HG02981 (cell line): ENCODE measurements around the gene PRPF39.
"Not testable (repeated sequence)": the region's sequence is repeated elsewhere in the genome, so short reads cannot be mapped to it uniquely, and the experiment has no call there.

Experiments used
- ATAC-seq: cut with Tn5 transposase; IDR thresholded peaks from one replicate; pipeline ENCODE4 v1.9.1; 2021; ENCODE audit warnings: mild to moderate bottlenecking, moderate library complexity; ENCODE audit not compliant: unreplicated experiment

PRPF39 gene

DNA sequence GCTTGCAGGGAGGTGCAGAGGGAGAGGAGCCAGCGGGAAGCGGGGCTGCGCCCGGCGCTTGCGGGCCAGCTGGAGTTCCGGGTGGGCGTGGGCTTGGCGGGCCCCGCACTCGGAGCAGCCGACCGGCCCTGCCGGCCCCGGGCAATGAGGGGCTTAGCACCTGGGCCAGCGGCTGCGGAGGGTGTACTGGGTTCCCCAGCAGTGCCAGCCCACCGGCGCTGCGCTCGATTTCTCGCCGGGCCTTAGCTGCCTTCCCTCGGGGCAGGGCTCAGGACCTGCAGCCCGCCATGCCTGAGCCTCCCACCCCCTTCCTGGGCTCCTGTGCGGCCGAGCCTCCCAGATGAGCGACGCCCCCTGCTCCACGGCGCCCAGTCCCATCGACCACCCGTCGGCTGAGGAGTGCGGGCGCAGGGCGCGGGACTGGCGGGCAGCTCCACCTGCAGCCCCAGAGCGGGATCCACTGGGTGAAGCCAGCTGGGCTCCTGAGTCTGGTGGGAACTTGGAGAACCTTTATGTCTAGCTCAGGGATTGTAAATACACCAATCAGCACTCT, 3.4 kb upstream of the PRPF39 start:
- ATAC-seq = not testable (repeated sequence)

DNA sequence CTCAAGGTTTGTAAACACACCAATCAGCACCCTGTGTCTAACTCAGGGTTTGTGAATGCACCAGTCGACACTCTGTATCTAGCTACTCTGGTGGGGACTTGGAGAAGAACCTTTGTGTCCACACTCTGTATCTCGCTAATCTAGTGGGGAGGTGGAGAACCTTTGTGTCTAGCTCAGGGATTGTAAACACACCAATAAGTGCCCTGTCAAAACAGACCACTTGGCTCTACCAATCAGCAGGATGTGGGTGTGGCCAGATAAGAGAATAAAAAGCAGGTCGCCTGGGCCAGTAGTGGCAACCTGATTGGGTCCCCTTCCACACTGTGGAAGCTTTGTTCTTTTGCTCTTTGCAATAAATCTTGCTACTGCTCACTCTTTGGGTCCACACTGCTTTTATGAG, 2.8 kb upstream of the PRPF39 start:
- not testable (repeated sequence) for ATAC-seq

DNA sequence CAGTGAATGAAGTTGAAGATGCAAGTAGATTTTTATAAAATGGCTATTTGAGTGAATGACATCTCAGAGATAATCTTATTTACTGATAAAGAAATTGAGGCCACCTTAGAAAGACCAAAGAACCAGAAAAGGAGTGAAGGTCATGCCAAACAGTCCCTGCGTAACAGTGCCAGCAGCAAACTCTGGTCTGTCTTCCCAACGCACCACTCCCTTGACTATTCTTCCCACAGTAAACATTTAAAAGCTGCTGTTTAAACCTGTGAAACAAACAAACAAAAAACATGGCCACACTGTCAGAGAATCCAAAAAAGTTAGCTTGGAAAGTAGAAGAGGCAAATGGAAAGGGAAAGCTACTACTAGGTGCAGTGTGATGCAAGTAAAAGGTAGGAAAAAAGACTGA, 1.5 kb upstream of the PRPF39 start:
- ATAC-seq = no peak

DNA sequence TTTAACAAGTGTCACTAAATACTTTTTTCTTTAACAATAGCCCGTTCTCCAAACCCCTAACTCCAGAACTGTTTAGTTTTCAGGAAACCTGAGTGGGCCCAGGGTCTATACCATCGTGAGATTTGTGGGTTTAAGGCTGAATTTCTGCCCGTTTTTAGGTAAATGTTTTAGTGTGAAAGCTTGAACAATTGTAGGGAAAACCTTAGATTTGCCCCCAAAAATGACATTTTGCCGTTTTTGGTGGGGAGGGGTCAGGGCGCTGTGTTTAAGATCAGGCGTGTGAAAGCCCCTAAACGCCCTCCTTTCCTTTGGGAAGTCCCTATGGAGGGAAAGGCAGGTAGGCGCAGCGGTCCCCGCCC, 320 bp upstream of the PRPF39 start:
- no peak for ATAC-seq

GRCh38 chr14:45084946-45085346, 1.0 kb downstream of the PRPF39 start:
- no peak for ATAC-seq

GRCh38 chr14:45089813-45090212, 5.9 kb downstream of the PRPF39 start:
- no peak for ATAC-seq

GRCh38 chr14:45091710-45092109, 7.8 kb downstream of the PRPF39 start:
- ATAC-seq = no peak

DNA sequence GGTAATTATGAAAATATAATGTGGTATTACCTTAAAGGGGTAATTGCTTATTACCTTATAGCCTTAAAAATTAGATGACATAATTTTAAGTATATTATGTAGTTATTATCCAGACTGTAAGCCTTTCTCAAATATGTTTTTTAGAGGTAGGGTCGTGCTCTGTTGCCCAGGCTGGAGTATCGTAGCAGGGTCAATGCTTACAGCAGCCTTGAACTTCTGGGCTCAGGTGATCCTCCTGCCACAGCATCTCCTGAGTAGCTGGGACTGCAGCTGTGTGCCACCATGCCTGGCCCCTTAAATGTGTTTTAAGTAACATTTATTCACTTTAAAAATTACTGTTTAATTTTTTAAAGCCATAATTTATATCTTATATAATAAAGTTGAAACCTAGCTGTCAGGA, 10.4 kb downstream of the PRPF39 start:
- ATAC-seq = no peak

- no peak for ATAC-seq
These were observed 11.2 kb downstream of the PRPF39 start for GRCh38 chr14:45095143-45095542.

DNA sequence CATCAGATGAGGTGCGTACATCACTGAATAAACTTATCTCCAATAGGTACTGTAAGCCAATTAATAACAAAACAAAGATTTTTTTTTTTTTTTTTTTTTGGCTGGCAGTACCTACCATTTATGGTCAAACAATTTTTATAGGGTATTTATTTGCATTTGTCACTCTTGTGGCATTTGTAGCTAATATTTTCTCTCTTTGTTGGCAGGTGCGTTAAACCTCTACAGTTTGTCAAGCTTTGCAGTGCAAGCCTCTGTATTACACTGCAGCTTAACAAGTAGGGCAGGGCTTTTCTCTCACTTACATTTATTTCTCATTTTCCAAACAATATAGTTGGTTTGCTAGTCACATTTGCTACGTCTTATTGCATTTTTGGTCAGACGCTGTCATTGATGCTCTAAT, 12.3 kb downstream of the PRPF39 start:
- no peak for ATAC-seq

GRCh38 chr14:45103806-45104205, 19.9 kb downstream of the PRPF39 start:
- ATAC-seq = no peak

GRCh38 chr14:45104561-45104960, 20.6 kb downstream of the PRPF39 start:
- no peak for ATAC-seq

DNA sequence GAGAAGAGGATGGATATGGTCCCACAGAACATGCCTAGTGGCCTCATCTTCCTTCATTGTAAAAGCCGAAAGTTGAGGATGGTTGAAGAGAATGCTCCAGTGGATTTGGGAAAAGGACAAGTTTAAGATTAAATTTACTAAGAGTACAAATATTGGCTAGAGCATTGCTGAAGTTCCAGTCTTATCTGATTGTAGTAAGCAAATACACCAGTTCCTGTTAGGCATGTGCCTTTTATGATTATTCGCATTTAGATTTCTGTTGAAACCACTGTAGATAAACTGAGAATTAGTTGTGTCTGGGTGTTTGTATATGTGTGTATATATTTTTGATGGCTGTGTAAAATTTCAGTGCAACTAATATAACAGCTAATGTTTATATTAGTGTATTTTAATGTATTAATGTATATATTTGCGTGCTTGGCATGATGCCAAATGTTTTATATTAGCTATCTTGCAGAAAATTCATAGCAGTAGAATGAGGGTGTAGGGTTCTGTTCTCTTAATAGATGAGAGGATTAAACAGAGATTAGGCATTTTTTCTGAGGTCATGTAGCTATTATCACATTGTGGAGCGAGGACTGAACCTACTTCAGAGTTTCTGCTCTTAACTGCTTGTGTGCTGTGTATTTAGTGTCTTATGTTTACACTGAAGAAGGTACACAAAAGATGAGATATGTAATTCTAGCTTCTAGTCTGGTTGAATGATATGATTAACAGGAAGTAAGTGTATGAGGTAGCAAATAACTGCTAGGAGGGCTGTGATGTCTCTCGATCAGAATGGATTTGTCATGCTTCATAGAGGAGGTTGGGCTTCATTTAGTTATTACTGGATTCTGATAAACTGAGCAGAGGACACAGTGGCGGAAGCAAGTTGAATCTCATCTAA, 29.2 kb downstream of the PRPF39 start:
- no peak for ATAC-seq

DNA sequence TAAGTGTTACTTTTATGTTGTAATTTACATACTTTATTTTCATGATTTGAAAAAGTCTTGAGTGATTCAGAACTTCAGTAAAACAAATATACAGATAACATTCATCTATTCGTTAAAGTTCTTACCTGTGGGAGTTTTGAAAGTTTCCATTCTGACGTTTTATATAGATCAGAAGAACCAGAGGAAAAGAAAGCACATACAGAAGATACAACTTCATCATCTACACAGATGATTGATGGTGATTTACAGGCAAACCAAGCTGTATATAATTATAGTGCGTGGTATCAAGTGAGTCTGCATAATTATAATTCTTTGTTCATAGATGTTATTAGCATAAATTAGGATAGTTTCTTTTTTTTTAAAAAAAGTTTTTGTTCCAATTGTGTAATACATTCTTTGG, 30.4 kb downstream of the PRPF39 start:
- no peak for ATAC-seq

GRCh38 chr14:45118594-45118993, 34.7 kb downstream of the PRPF39 start:
- no peak for ATAC-seq

GRCh38 chr14:45120096-45120495, 36.2 kb downstream of the PRPF39 start:
- no peak for ATAC-seq

- ATAC-seq = no peak
These were observed 39.4 kb downstream of the PRPF39 start for GRCh38 chr14:45123271-45123670.

DNA sequence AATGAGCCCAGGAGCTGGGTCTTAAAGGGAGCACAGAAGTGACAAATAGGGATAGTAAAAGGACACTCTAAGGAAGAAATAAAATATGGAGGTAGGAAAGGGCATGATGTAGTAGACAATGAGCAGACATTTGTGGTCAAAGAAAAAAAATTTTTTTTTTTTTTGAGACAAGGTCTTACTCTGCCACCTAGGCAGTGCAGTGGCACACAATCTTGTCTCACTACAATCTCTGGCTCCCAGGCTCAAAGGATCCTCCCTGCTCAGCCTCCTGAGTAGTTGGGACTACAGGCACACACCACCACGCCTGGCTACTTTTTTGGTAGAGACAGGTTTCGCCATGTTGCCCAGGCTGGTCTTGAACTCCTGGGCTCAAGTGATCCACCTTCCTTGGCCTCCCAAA, 41.8 kb downstream of the PRPF39 start:
- no peak for ATAC-seq

DNA sequence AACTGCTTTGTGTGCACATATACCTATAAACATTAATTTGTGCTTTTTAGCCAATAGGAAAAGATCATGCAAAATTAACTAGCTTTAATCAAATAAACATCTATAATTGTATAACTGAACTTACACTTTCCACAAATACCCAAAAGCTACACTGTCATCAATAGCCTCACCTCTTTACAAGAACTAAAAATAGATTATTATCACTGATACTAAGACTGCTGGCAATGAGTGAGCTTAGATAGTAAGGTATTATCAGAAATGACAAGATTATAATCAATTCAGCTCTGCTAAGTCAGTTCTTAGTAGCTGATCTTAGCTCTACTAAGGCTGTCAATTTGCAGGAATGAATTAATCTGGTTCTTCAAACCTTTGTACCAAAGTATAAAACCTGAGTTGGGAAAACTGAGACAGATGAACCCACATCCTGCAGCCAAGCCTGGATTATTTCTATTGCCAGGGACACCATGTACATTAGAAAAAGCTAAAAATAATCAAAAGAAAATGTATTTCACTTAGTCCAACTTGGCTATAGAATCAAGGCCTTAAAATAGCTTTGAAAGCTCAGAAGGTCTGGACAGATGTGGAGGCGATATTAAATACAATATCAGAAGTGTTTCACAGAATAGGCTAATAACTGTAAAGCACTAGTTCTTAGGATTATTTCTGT, 45.2 kb downstream of the PRPF39 start:
- no peak for ATAC-seq

- no peak for ATAC-seq
These were observed 49.8 kb downstream of the PRPF39 start for GRCh38 chr14:45133683-45134050.

DNA sequence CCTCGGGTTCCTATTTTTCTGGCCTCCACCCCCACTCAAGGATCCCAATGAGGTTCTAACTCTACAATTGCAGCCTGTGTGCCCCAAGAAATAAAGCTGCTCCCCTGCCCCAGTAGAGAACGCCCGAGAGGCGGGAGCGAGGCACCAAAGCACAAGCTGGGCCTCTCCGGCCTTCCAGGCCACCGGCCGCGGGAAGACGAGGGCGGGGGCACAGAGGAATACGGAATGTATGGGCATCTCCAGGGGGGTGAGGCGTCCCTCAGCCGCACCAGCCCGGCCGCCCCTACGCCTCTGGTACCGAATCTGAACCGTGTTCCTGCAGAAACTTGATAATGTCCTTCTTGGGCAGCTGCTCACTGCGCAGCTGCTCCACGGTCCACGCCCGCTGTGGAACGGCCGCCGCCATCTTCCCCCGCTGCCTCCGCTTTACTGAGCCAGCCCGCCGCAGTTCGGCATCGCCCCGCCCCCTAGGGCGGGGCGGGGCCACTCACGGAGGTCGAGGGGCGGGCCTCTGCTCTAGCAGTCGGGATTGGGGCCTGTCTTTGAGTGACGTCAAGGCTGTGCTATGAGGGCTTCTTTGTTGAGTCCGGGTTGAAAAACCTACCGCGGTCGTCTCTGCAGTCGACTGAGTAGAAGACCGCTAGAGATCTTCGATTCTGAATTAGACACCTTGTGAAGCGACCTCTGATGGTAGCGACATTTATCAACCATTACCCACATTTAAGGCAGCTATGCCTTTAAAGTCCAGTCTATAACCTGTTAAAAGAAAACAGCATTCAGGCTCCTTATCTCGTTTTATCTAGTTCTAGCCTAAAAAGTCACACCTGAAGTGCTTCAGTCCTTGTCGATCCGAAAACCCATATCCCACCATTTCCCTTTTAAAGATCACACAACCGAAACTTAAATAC, 50.4 kb downstream of the PRPF39 start, which contains the start of gene FKBP3:
Gene FKBP3 (minus strand): TSS at position 431 of the 908 bp plus-strand sequence. CDS start 25 bp downstream, at position 406.
- ATAC-seq = peak; percentile 90
